Measurements from ENCODE around the gene LGALS1.

LGALS1 gene

DNA sequence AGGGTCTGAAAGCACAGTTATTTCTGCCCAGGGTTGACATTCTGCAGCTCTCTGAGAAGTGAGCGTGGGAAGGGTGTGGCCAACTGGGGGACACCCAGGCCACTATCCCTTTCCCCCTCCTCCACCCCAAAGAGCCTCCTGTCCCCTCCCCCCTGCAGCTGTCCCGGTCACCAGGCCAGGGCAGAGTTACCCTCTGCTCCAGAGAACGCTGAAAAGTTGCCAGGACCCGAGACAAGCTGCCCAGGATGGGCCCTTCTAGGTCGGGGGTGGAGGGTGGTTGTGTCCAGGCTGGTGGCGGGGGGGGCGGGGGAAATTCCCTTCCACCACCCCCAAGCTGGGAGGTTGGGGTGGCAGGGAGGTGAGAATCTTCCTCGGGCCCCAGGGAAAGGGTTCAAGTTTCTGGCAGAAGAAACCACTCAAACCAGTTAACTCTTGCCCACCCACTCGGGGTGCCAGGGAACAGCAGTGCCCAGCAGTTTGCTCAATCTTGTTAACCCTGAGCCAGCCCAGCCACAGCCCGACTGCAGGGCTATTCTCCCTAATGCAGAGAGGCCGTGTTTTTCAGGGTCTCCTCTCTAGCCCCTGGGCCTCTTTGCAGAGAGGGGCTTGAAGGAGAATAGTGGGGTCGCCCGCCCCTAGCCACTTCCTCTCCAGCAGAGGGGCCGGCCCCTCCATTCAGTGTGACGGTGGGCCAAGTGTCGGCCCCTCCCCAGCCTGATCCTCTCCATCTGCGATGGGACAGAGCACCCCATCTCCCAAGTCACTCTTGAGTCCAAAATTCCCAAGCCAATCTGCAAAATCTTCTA is 697 bp downstream of the LGALS1 start:
- no peaks in the 10 kb centered on the region for H3K27me3 ChIP-seq (ENCODE audit: insufficient read depth, poor library complexity, severe bottlenecking)
- H3K27ac ChIP-seq (replicated peaks), result peak overlapping the region; percentile 69
- peak in 1 of 2 experiments; percentile 28 for DNase-seq (ENCODE audit: low read depth in 1 of 2, low spot score in 1 of 2)
- peak overlapping the region; percentile 56 for H3K4me3 ChIP-seq (replicated peaks; ENCODE audit: insufficient read depth, low read length)
- no peak for TF ChIP-seq CTCF (IDR thresholded peaks at IDR 0.05; ENCODE audit: insufficient read depth, low read length)
- TF ChIP-seq, protein P1, sequence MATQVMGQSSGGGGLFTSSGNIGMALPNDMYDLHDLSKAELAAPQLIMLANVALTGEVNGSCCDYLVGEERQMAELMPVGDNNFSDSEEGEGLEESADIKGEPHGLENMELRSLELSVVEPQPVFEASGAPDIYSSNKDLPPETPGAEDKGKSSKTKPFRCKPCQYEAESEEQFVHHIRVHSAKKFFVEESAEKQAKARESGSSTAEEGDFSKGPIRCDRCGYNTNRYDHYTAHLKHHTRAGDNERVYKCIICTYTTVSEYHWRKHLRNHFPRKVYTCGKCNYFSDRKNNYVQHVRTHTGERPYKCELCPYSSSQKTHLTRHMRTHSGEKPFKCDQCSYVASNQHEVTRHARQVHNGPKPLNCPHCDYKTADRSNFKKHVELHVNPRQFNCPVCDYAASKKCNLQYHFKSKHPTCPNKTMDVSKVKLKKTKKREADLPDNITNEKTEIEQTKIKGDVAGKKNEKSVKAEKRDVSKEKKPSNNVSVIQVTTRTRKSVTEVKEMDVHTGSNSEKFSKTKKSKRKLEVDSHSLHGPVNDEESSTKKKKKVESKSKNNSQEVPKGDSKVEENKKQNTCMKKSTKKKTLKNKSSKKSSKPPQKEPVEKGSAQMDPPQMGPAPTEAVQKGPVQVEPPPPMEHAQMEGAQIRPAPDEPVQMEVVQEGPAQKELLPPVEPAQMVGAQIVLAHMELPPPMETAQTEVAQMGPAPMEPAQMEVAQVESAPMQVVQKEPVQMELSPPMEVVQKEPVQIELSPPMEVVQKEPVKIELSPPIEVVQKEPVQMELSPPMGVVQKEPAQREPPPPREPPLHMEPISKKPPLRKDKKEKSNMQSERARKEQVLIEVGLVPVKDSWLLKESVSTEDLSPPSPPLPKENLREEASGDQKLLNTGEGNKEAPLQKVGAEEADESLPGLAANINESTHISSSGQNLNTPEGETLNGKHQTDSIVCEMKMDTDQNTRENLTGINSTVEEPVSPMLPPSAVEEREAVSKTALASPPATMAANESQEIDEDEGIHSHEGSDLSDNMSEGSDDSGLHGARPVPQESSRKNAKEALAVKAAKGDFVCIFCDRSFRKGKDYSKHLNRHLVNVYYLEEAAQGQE (IDR thresholded peaks at IDR 0.05; ENCODE audit: insufficient replicate concordance, low read depth), result no peak
- TF ChIP-seq POLR2AphosphoS5 (IDR thresholded peaks at IDR 0.05; ENCODE audit: low read depth), result no peak
- TF ChIP-seq SPI1 (IDR thresholded peaks at IDR 0.05; ENCODE audit: borderline replicate concordance, low read depth), result no peak
- TF ChIP-seq GABPA (IDR thresholded peaks at IDR 0.05; ENCODE audit: low read depth), result no peak

DNA sequence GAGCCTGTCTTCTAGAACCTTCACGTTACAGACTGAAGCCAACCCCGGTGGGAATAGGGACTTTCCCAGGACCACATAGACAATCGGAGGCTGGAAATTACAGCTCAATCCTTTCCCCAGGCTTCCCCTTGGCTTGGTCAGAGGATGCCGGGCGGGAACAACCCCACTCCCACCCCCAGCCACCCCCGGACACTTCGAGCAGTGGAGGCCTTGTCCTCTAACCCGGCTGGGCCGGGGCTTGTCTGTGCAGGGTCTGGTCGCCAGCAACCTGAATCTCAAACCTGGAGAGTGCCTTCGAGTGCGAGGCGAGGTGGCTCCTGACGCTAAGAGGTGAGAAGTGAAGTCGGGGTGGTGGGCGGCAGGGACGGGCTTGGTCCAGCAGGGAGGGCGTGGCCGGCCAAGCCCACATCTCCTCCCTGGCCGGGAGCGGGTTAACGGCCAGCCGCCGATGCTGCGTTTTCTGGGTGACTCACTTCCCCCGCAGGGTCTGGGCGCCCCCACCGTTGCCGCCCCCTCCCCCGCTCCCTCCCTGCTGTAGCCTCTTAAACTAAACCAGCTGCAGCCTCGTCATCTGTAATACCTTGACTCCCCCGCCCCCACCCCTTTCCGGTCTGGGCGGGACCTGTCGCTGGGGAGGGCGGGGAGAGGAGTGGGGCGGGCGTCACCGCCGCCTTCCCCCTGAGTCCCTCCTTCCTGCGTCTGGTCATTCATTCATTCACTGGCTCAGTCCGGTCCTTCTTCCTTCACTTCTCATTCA is 1.5 kb downstream of the LGALS1 start:
- H3K27ac ChIP-seq (replicated peaks), result peak overlapping the region; percentile 69
- DNase-seq (ENCODE audit: low read depth in 1 of 2, low spot score in 1 of 2), result peak; percentile 93 to 94
- H3K4me3 ChIP-seq (replicated peaks; ENCODE audit: insufficient read depth, low read length), result peak overlapping the region; percentile 56
- H3K27me3 ChIP-seq (ENCODE audit: insufficient read depth, poor library complexity, severe bottlenecking), result no peaks in the 10 kb centered on the region
- TF ChIP-seq, protein P1 (IDR thresholded peaks at IDR 0.05; ENCODE audit: insufficient replicate concordance, low read depth), result no peak
- TF ChIP-seq SPI1 (IDR thresholded peaks at IDR 0.05; ENCODE audit: borderline replicate concordance, low read depth), result 0 out of 2 replicates have a peak, but pooled peaks have one; percentile 2
- TF ChIP-seq GABPA (IDR thresholded peaks at IDR 0.05; ENCODE audit: low read depth), result no peak; the same call in 1 of the 2 replicates
- TF ChIP-seq POLR2AphosphoS5 (IDR thresholded peaks at IDR 0.05; ENCODE audit: low read depth), result peak; percentile 55
- no peak for TF ChIP-seq CTCF (IDR thresholded peaks at IDR 0.05; ENCODE audit: insufficient read depth, low read length)

- Histone ChIP-seq H3K27me3 (ENCODE audit: insufficient read depth, poor library complexity, severe bottlenecking) (no peaks in the 10 kb centered on the region), H3K27ac (replicated peaks) (peak overlapping the region; percentile 69), H3K4me3 (replicated peaks; ENCODE audit: insufficient read depth, low read length) (peak overlapping the region; percentile 56)
- no peak for DNase-seq (ENCODE audit: low read depth in 1 of 2, low spot score in 1 of 2)
- no peak for TF ChIP-seq CTCF (IDR thresholded peaks at IDR 0.05; ENCODE audit: insufficient read depth, low read length)
- TF ChIP-seq, protein P1 (IDR thresholded peaks at IDR 0.05; ENCODE audit: insufficient replicate concordance, low read depth), result no peak
- no peak for TF ChIP-seq GABPA (IDR thresholded peaks at IDR 0.05; ENCODE audit: low read depth)
- no peak for TF ChIP-seq SPI1 (IDR thresholded peaks at IDR 0.05; ENCODE audit: borderline replicate concordance, low read depth)
- TF ChIP-seq POLR2AphosphoS5 (IDR thresholded peaks at IDR 0.05; ENCODE audit: low read depth), result no peak
These were observed 2.1 kb downstream of the LGALS1 start for GRCh38 chr22:37677493-37677974.
